ENCODE measurements around the gene SEC16A. TPM values are rescaled to one million over a fixed set of nuclear protein-coding genes. Genes with fewer than 3 reads are reported as not detected.

Gene SEC16A
- total RNA-seq, 1 experiment from 2014 or later, result 22.7 TPM

DNA sequence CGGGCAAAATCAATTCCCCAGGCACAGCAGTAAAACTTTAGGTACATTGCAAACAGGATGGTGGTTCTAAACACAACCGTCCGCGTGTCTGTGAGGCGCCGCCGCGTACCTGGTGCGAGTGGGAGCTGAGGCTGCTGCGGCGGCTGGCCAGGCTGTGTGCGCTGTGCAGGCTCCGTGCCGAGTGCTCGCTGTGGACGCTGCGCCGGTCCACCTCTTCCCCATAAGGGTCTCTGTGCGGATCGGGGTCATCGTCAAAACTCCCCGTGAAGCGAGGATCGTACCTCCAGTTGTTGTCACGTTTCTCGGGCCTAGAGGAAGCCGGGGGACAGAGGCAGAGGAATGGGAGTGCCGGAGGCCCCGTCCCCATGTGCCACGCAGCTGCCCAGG, 16.7 kb downstream of the SEC16A start:
- no peak for DNase-seq (ENCODE audit: low read depth)

DNA sequence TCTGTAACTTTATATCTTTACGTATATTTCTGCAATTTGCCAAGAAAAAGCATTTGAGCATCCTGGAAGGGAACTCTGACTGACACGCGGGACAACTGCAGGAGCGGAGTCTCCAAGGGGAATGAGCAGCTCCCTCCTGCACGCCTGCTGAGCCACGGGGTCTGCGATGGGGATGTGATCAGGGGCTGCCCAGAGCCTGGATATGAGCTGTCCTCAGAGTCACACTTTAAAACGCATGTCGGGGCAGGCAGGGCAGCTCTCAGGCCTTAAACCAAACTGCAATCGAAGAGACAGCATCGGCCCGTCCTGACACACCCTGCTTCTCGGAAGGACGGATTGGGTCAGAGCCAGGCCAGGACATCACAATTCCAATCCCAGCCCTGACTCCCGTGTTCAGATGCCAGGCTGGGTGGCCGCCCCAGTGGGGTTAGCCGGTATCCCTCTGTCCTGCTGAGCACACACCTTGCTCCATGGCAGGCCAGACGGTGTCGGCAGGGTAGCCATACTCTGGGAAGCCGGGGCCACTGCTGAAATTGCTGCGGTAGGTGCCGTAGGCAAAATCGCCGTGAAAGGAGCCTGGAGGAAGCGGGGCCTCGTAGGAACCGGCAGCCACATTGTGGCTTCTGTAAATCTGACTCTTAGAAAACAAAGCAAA, 17.2 kb downstream of the SEC16A start:
- DNase-seq (ENCODE audit: low read depth), result no peak

GRCh38 chr9:136464241-136464640, 18.6 kb downstream of the SEC16A start:
- DNase-seq (ENCODE audit: low read depth), result no peak

GRCh38 chr9:136463578-136463977, 19.3 kb downstream of the SEC16A start:
- DNase-seq (ENCODE audit: low read depth), result no peak

DNA sequence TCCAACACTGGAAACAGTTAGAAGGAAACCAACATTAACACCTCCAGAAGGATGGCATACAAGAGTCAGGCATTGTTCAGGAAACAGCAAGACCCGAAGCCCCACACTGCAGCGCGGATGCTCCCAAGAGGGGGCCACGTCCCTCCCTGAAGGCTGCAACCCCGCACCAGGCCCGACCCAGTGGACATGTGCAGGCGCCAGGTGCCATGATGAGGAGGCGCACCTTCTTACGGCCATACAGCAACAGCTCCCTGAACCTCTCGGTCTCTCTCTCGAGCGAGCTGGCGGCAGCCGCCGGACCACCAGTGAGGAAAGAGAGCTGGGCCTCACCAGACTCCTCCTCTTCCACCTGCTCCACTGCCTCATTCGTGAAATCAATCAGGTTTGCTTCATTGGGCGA, 20.2 kb downstream of the SEC16A start:
- no peak for DNase-seq (ENCODE audit: low read depth)

- DNase-seq (ENCODE audit: low read depth), result no peak
These were observed 22.0 kb downstream of the SEC16A start for GRCh38 chr9:136460772-136461325.

- DNase-seq (ENCODE audit: low read depth), result no peak
These were observed 23.4 kb downstream of the SEC16A start for GRCh38 chr9:136459425-136459824.

DNA sequence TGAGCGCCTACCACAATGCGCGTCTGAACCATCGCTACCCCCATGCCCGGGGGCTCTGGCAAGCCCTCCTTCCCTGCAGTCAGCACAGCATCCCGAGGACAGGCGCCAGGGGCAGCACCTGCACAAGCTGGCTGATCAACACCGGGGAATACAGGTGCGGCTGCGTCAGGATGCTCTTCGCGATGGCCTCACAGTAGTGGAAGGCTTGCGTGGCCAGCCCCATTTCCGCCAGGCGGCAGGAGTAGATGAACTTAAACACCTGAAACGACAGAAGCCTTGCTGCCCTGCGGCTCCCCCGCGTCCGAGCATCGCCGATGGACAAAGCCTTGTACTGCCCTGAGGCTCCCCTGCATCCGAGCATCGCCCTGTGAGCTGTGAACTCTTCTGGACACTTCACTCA, 25.5 kb downstream of the SEC16A start:
- no peak for DNase-seq (ENCODE audit: low read depth)

GRCh38 chr9:136456258-136456657, 26.6 kb downstream of the SEC16A start:
- no peak for DNase-seq (ENCODE audit: low read depth)

GRCh38 chr9:136455043-136456002, 27.5 kb downstream of the SEC16A start:
- DNase-seq (ENCODE audit: low read depth), result no peak

DNA sequence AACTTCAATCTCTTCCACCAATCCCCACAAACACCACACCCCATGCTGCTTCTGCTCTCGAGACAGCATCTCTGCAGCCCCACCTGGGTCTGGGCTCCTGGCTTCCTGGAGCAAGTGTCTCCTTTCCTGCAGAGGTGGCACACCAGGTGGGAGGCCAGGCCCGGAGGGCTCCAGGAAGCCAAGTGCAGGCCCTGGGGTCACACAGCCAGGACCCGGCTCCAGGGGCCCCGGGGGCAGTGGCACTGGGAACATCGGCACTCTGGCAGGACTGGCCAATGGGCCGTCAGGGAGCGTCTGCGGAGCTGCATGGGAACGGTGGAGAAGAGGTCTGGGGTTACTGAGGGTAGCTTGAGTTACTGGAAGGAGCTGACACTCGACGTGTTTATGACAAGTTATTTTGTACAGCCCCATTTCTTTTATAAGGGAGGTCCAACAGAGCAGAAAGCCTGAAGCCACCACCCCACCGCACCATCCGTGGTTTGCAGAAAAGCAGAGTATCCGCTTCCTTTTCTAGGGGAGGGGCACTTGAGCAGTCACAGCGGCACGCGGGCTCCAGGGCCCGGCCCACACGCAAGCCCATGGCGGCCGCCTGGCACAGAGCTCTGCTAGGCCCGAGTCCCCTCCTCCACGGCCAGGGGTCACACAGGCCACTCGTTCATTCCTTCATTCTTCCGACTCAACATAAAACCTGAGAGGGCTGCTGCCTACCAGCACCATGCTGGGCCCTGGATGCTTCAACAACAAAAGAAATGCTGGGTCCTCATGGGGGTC, 28.6 kb downstream of the SEC16A start:
- DNase-seq (ENCODE audit: low read depth), result no peak

DNA sequence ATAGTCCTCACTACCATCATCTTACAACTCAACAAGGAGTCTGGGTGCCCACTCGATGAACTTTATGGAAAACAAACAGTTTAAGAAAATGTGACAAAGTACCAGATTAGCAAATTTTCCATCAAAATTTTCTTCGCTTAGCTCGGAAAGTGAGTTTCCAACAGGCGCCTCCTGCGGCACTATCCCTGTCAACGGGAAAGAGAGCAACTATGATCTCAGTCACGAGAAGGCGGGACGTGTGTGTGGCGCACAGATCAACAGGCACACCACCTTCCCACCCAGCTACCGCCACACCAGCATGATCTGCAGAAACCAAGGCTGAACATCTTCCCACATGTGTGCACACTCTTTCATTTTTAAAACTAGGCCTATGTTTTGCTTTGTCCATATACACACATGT, 29.5 kb downstream of the SEC16A start:
- DNase-seq (ENCODE audit: low read depth), result no peak

- no peak for DNase-seq (ENCODE audit: low read depth)
These were observed 31.5 kb downstream of the SEC16A start for GRCh38 chr9:136451221-136451877.

DNA sequence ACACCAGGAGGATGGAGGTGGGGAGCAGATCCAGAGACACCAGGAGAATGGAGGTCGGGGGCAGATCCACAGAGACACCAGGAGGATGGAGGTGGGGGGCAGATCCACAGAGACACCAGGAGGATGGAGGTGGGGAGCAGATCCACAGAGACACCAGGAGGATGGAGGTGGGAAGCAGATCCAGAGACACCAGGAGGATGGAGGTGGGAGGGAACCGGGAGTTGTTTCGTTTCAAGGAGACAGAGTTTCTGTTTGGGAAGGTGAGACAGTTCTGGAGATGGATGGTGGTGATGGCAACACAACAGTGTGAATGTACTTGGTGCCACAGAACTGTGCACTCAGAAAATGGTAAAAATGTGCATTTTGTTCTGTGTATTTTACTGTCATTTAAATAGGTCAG, 34.2 kb downstream of the SEC16A start:
- DNase-seq (ENCODE audit: low read depth), result no peak

DNA sequence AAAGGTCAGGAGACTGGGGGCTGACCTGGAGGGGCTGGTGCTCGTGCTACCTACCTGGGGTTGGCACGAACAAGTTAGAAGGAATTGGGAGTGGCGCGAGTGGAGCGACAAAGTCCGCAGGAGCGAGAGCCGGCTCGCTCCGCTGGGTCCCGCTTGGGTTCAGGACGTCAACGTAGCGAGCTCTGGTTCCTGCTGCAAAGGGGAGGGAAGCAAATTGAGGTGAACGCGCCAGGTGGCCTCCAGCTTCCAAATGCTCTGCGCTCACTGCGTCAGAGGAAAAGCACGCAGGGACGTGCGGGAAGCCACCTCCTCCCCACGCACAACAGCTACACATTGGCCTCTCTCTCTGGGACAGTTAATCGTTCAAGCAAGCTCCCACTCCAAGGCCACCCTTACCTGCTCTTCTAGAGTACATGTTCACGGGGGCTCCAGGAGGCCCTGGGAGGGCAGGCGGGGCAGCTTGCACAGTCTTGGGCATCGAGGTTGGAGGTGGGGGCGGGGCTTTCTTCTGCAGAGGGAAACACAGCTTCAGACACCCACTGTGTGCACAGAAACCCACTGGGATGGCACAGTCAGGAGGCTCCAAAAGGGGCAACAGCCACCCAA, 35.6 kb downstream of the SEC16A start:
- DNase-seq (ENCODE audit: low read depth), result no peak

DNA sequence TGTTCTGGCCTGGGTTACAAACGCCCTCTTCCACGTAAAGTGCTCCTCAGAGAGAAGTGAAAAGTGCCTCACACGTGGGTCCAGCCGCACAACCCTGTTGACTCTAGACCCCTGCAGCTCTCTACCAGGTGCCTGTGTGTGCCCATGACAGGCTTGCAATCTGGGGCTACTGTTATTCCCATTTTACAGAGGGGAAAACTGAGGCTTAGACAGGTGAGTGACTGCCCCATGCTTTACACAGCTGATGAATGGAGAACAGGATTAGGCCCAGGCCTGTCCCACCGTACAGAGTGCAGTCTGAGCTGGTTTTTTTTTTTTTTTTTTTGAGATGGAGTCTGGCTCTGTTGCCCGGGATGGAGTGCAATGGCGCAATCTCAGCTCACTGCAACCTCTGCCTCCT, 37.0 kb downstream of the SEC16A start:
- no peak for DNase-seq (ENCODE audit: low read depth)

DNA sequence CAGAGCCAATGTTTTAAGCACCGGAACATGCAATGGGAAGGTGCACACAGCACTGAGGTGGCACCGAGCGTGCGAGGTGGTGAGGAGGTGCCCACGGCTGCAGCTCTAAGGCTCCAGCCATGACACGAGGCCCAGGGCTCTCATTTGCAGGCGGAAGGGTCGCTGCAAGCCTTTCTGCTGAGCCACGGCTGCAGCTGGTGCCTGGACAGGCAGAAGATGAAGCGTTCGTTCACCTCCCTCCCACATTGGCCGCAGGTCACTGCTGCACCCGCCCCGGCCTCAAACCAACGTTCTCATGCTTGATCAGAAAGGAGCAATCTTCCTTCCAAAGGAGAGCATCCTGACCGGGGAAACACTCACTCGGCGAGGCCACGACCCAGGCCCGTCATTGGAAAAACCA, 38.7 kb downstream of the SEC16A start:
- DNase-seq (ENCODE audit: low read depth), result no peak

- DNase-seq (ENCODE audit: low read depth), result no peak
These were observed 39.2 kb downstream of the SEC16A start for GRCh38 chr9:136443687-136444086.

- DNase-seq (ENCODE audit: low read depth), result no peak
These were observed 39.8 kb downstream of the SEC16A start for GRCh38 chr9:136443087-136443486.

GRCh38 chr9:136442265-136442664, 40.6 kb downstream of the SEC16A start:
- no peak for DNase-seq (ENCODE audit: low read depth)
